HEK293T (cell line): ENCODE data around the gene ZNF577.

Source experiments
- ARNT ChIP-seq: fragments of 450-650 bp; IDR thresholded peaks from 2 replicates; pipeline ENCODE4 v1.6.1; 2017; ENCODE audit warnings: mild to moderate bottlenecking
- CTBP1 ChIP-seq: fragments of 450-650 bp; IDR thresholded peaks from 2 replicates; pipeline ENCODE4 v1.6.1; 2016; ENCODE audit warnings: borderline replicate concordance
- FOXK2 ChIP-seq: fragments of 450-650 bp; IDR thresholded peaks from 2 replicates; pipeline ENCODE4 v1.6.1; 2016; ENCODE audit warnings: mild to moderate bottlenecking
- FOXM1 ChIP-seq: fragments of 450-650 bp; IDR thresholded peaks from 2 replicates; pipeline ENCODE4 v1.6.1; 2017; ENCODE audit warnings: mild to moderate bottlenecking, borderline replicate concordance
- NFRKB ChIP-seq: fragments of 450-650 bp; IDR thresholded peaks from 2 replicates; pipeline ENCODE4 v1.6.1; 2016; ENCODE audit warnings: mild to moderate bottlenecking, moderate library complexity
- SP1 ChIP-seq: fragments of 450-650 bp; IDR thresholded peaks from 2 replicates; pipeline ENCODE4 v1.6.1; 2017
- SUZ12 ChIP-seq: fragments of 450-650 bp; IDR thresholded peaks from 2 replicates; pipeline ENCODE4 v1.6.1; 2016; ENCODE audit warnings: mild to moderate bottlenecking

DNA sequence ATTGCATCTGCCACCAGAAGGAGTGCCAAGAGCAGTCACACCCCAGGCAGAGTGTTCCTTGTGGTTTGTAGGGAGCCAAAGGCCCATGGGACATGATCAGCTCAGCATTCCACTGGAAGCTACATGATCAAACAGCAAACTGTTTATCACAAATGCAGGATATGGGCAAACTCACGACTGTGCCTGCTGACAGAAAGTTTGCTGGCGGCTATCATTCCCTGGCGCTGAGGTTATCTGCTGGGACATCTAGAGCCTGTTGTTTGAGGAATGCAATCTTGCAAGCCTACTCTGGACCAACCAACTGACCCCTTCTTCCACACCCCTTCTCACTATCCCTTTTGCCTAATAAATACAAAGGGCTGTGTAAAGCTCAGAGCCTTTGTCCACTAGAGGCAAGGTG, 31.9 kb upstream of the ZNF577 start:
- no peak for TF ChIP-seq SP1
- no peak for TF ChIP-seq CTBP1
- TF ChIP-seq NFRKB: no peak
- TF ChIP-seq FOXM1: no peak
- TF ChIP-seq SUZ12: no peak
- TF ChIP-seq ARNT: no peak
- TF ChIP-seq FOXK2: no peak
